ENCODE results near the gene GALNT14. TPM values are rescaled to one million over a fixed set of nuclear protein-coding genes. Genes with fewer than 3 reads are reported as not detected.

GALNT14 gene
- total RNA-seq, 4 donors from 2014 or later: 8.3 to 26.1 (median 16.3) TPM

DNA sequence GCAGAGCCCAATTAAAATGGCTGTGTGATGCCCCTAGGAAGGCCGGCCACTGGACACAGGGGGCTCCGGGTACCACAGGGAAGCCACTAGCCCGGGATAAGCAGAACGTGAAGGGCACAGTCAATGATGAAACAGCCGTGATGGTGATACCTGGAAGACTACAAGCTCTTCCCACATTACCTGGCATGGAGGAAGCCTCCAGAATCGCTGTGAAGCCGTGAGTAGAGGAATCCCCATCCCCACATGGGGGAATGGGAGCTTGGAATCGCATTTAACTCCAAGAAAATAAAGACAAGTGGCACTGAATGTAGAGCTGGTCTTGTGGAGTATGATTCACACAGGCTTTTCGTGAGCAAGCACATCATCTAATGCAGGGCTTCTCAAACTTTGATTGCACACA, 16.1 kb downstream of the GALNT14 start:
- H3K36me3 ChIP-seq: no peaks in the 10 kb centered on the region
- no peak for DNase-seq
- H3K9me3 ChIP-seq: no peaks in the 10 kb centered on the region
- TF ChIP-seq, protein P1, sequence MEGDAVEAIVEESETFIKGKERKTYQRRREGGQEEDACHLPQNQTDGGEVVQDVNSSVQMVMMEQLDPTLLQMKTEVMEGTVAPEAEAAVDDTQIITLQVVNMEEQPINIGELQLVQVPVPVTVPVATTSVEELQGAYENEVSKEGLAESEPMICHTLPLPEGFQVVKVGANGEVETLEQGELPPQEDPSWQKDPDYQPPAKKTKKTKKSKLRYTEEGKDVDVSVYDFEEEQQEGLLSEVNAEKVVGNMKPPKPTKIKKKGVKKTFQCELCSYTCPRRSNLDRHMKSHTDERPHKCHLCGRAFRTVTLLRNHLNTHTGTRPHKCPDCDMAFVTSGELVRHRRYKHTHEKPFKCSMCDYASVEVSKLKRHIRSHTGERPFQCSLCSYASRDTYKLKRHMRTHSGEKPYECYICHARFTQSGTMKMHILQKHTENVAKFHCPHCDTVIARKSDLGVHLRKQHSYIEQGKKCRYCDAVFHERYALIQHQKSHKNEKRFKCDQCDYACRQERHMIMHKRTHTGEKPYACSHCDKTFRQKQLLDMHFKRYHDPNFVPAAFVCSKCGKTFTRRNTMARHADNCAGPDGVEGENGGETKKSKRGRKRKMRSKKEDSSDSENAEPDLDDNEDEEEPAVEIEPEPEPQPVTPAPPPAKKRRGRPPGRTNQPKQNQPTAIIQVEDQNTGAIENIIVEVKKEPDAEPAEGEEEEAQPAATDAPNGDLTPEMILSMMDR (IDR thresholded peaks at IDR 0.05): no peak
- TF ChIP-seq POLR2A (IDR thresholded peaks at IDR 0.05): no peak
- H3K27ac ChIP-seq: no peak overlapping the region
- H3K27me3 ChIP-seq: no peaks in the 10 kb centered on the region
- no peak overlapping the region for H3K4me3 ChIP-seq
- no peaks in the 10 kb centered on the region for H3K4me1 ChIP-seq

DNA sequence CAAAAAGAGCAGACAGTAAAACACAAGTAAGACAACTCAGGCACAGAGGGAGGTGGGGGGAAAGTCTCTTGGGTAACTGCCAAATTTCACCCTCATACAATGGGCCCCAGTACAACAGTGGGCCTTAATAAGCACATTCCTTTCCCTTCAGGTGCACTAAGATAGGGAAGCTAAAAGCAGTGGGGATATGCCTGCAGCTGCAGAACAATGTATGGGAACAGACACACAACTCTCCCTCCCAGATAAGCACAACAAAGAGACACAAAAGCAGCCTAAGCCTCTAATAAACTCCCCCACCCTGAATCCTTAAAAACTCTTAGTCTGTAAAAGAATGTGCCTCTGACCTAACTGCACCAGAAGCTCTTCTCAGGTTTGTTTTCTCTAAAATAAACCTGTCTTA, 24.5 kb downstream of the GALNT14 start:
- TF ChIP-seq, protein P1 (IDR thresholded peaks at IDR 0.05): no peak
- no peak for TF ChIP-seq POLR2A (IDR thresholded peaks at IDR 0.05)
- Histone ChIP-seq H3K9me3 (no peaks in the 10 kb centered on the region), H3K36me3 (no peaks in the 10 kb centered on the region)

DNA sequence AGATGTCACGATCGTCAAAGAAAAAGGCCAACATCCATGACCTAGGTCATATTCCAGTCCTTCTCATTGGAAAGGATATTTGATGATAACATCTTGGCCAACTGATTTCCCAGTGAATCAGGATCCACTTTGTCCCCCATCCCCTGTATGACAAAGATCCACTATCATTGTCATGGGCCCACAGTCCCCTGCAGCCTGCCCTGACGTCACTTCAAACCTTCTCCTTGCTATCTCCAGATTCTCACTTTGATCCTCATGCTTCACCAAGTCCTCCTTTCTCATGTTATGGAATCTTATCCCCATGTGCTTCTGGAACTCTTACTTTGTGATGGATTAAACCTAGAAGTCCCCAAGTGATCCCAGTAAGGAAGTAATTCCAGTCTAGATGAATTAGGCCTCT, 25.7 kb downstream of the GALNT14 start:
- Histone ChIP-seq H3K27ac (no peak overlapping the region), H3K4me3 (no peak overlapping the region), H3K9me3 (no peaks in the 10 kb centered on the region), H3K27me3 (no peaks in the 10 kb centered on the region), H3K4me1 (no peaks in the 10 kb centered on the region), H3K36me3 (no peaks in the 10 kb centered on the region)
- TF ChIP-seq, protein P1 (IDR thresholded peaks at IDR 0.05): no peak
- DNase-seq: no peak

More for the DNA sequence above, 24.5 kb downstream of the GALNT14 start:
- Histone ChIP-seq H3K4me3 (no peak overlapping the region), H3K27ac (no peak overlapping the region), H3K27me3 (no peaks in the 10 kb centered on the region), H3K4me1 (no peaks in the 10 kb centered on the region)
- DNase-seq: no peak

DNA sequence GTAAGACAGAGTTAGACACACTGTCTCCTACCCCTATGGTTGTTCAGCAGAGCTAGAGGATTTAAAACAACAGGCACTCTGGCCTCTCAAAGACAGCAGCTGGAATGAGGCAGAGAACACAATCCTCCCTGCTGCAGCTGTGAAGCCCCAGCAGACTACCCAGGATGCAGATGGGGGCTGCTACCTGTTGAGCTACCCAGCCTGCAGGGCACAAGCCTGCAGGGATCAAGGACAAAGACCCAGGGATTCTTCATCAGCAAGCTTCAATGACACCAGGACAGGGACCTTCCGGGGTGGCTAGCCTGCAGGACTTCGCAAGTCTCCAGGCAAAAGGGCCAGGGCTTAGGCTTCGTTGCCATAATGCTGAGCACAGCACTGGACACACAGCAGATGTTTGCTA, 27.2 kb downstream of the GALNT14 start:
- H3K36me3 ChIP-seq: no peaks in the 10 kb centered on the region
- H3K27me3 ChIP-seq: no peaks in the 10 kb centered on the region
- H3K27ac ChIP-seq: no peak overlapping the region
- TF ChIP-seq POLR2A (IDR thresholded peaks at IDR 0.05): no peak
- TF ChIP-seq, protein P1 (IDR thresholded peaks at IDR 0.05): no peak
- DNase-seq: no peak
- no peaks in the 10 kb centered on the region for H3K4me1 ChIP-seq
- H3K4me3 ChIP-seq: no peak overlapping the region
- no peaks in the 10 kb centered on the region for H3K9me3 ChIP-seq

DNA sequence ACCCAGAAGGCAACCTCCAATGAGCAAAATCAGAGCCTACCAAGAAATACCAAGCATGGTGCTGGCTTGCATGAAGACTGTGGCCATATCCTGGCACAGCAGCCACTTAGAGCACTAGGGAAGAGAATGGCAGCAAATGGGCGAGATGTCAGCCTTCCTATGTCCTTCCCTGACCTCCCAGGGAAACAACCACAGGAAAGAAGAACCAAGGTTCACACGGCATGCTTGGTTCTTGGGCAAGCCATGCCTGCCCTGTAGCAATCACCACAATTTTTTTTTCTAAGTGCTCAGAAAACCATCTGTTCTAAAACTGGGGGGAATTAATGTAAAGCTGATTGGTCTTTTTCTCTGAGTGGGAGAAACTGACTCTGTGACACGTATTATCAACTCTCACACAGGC, 27.8 kb downstream of the GALNT14 start:
- Histone ChIP-seq H3K36me3 (no peaks in the 10 kb centered on the region), H3K4me1 (no peaks in the 10 kb centered on the region), H3K27me3 (no peaks in the 10 kb centered on the region), H3K4me3 (no peak overlapping the region), H3K9me3 (no peaks in the 10 kb centered on the region), H3K27ac (no peak overlapping the region)
- TF ChIP-seq, protein P1 (IDR thresholded peaks at IDR 0.05): no peak
- no peak for TF ChIP-seq POLR2A (IDR thresholded peaks at IDR 0.05)
- no peak for DNase-seq

DNA sequence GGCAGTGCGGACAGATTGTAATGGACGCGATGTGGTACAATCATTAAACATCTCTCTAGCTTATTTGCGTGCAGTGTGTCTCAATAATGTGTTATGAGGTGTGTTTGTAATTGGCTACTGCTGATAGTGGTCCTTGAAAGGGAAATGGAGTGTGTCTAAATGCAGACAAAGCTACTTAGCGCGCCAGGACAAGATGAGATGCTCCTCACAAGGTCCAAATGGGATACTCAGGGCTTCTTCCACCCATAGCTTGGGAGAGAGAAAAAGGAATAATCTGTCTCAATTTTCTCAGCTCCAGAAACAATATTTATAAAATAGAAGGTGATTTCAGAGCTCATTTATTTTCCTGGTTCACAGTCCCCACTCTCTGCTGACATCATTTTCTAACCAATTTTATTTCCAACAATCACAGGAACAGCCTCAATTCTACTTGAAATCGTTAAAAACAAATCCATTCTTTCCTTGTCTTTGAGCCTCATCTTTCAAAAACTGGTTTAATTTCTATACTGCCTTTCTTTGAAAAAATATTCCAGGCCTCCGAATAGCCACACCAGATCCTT, 28.5 kb downstream of the GALNT14 start:
- Histone ChIP-seq H3K9me3 (no peaks in the 10 kb centered on the region), H3K4me1 (no peaks in the 10 kb centered on the region), H3K4me3 (no peak overlapping the region), H3K27me3 (no peaks in the 10 kb centered on the region), H3K27ac (no peak overlapping the region), H3K36me3 (no peaks in the 10 kb centered on the region)
- no peak for TF ChIP-seq POLR2A (IDR thresholded peaks at IDR 0.05)
- TF ChIP-seq, protein P1 (IDR thresholded peaks at IDR 0.05): no peak
- no peak for DNase-seq
